ENCODE data around the gene CC2D1A.

DNA sequence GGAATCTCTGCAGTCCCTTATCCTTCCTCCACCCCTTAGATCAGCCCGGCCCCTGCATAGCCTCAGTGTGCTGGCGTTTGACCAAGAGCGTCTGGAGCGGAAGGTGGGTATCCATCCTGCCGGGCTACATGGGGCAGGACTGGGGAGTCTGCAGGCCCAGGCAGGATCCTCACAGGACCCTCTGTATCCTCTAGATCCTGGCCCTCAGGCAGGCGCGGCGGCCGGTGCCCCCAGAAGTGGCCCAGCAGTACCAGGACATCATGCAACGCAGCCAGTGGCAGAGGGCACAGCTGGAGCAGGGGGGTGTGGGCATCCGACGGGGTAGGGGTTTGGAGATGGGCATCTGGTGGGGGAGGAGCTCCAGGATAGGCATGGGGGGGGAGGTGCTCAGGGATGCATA lies 23.3 kb downstream of the CC2D1A start:
- TF ChIP-seq POLR2A (IDR thresholded peaks at IDR 0.05), result no peak
- TF ChIP-seq CTCF (IDR thresholded peaks at IDR 0.05), result no peak
